DND-41 (cell line): ENCODE results near the gene KRT27.

Experiments
- ATAC-seq: fragments of 200-7000 bp; cut with Tn5 transposase; 3 replicates; pipeline ENCODE4 v1.9.1; 2021; ENCODE audit warnings: low read depth; ENCODE audit not compliant: insufficient read depth
- DNase-seq: peaks from one replicate; pipeline ENCODE4 v3.0.0-alpha.2; 2020
- H2AFZ ChIP-seq: 2 replicates; pipeline ENCODE4 v1.6.0; 2012; ENCODE audit warnings: low read depth, low read length
- H3K27ac ChIP-seq: 2 replicates; pipeline ENCODE4 v1.5.1; 2012; ENCODE audit warnings: low read length, inconsistent platforms
- H3K27me3 ChIP-seq: fragments of 200-600 bp; sonication (generic); 2 replicates; pipeline ENCODE4 v1.6.0; 2012; ENCODE audit warnings: low read length, mild to moderate bottlenecking, inconsistent platforms; ENCODE audit not compliant: insufficient read depth, poor library complexity
- H3K36me3 ChIP-seq: 2 replicates; pipeline ENCODE4 v1.5.1; 2012; ENCODE audit warnings: low read length, inconsistent platforms; ENCODE audit not compliant: insufficient read depth
- H3K4me1 ChIP-seq: 2 replicates; pipeline ENCODE4 v1.5.1; 2012; ENCODE audit warnings: mild to moderate bottlenecking, low read length; ENCODE audit not compliant: insufficient read depth
- H3K4me2 ChIP-seq: 2 replicates; pipeline ENCODE4 v1.6.0; 2012; ENCODE audit warnings: mild to moderate bottlenecking, moderate library complexity, low read length, inconsistent platforms; ENCODE audit not compliant: insufficient read depth
- H3K4me3 ChIP-seq, 2 experiments: fragments of 200-600 bp in 1 of 2; shearing (Covaris generic) in 1 of 2; 2 replicates each; pipeline ENCODE4 v1.5.1; 2012 to 2016; ENCODE audit warnings: inconsistent platforms in 2 of 2, low read length in 2 of 2, mild to moderate bottlenecking in 2 of 2, low read depth in 1 of 2, moderate library complexity in 1 of 2
- H3K79me2 ChIP-seq: 2 replicates; pipeline ENCODE4 v1.6.0; 2012; ENCODE audit warnings: low read length, inconsistent platforms; ENCODE audit not compliant: insufficient read depth
- H3K9ac ChIP-seq: 2 replicates; pipeline ENCODE4 v1.6.0; 2012; ENCODE audit warnings: low read depth, mild to moderate bottlenecking, inconsistent platforms, low read length, moderate library complexity
- H3K9me3 ChIP-seq: 2 replicates; pipeline ENCODE4 v1.5.1; 2012; ENCODE audit warnings: low read length, moderate library complexity, mild to moderate bottlenecking, inconsistent platforms; ENCODE audit not compliant: insufficient read depth, severe bottlenecking
- H4K20me1 ChIP-seq: 2 replicates; pipeline ENCODE4 v1.6.0; 2012; ENCODE audit warnings: low read length; ENCODE audit not compliant: insufficient read depth
- EZH2 ChIP-seq: IDR thresholded peaks from 3 replicates; pipeline ENCODE4 v1.6.1; 2012; ENCODE audit warnings: borderline replicate concordance, low read depth, mild to moderate bottlenecking, moderate library complexity, low read length, inconsistent platforms; ENCODE audit not compliant: severe bottlenecking
- TF ChIP-seq, protein P1 (sequence below): IDR thresholded peaks from 2 replicates; pipeline ENCODE4 v1.5.1; 2012; ENCODE audit warnings: borderline replicate concordance, low read length, moderate library complexity, mild to moderate bottlenecking; ENCODE audit not compliant: poor library complexity, severe bottlenecking; ENCODE audit errors: extremely low read depth

The KRT27 gene

GRCh38 chr17:40794466-40794865 is 12.1 kb upstream of the KRT27 start:
- Histone ChIP-seq H3K27me3 (peaks cover 34% of the 10 kb centered on the region), H4K20me1 (no peaks in the 10 kb centered on the region), H2AFZ (no peak overlapping the region), H3K9me3 (no peaks in the 10 kb centered on the region), H3K79me2 (no peaks in the 10 kb centered on the region), H3K36me3 (no peaks in the 10 kb centered on the region), H3K4me2 (no peak overlapping the region), H3K9ac (no peak overlapping the region), H3K4me3 (no peak overlapping the region), H3K27ac (no peak overlapping the region), H3K4me1 (no peaks in the 10 kb centered on the region)
- TF ChIP-seq EZH2: no peak
- TF ChIP-seq, protein P1, sequence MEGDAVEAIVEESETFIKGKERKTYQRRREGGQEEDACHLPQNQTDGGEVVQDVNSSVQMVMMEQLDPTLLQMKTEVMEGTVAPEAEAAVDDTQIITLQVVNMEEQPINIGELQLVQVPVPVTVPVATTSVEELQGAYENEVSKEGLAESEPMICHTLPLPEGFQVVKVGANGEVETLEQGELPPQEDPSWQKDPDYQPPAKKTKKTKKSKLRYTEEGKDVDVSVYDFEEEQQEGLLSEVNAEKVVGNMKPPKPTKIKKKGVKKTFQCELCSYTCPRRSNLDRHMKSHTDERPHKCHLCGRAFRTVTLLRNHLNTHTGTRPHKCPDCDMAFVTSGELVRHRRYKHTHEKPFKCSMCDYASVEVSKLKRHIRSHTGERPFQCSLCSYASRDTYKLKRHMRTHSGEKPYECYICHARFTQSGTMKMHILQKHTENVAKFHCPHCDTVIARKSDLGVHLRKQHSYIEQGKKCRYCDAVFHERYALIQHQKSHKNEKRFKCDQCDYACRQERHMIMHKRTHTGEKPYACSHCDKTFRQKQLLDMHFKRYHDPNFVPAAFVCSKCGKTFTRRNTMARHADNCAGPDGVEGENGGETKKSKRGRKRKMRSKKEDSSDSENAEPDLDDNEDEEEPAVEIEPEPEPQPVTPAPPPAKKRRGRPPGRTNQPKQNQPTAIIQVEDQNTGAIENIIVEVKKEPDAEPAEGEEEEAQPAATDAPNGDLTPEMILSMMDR: no peak
- DNase-seq: no peak
- no peak for ATAC-seq

- no peaks in the 10 kb centered on the region for H3K36me3 ChIP-seq
- peaks cover 32% of the 10 kb centered on the region for H3K27me3 ChIP-seq
- H3K9me3 ChIP-seq: no peaks in the 10 kb centered on the region
- H3K4me2 ChIP-seq: no peak overlapping the region
- DNase-seq (no peak), ATAC-seq (no peak)
- H4K20me1 ChIP-seq: no peaks in the 10 kb centered on the region
- no peak overlapping the region for H3K4me3 ChIP-seq
- H3K9ac ChIP-seq: no peak overlapping the region
- no peak overlapping the region for H3K27ac ChIP-seq
- TF ChIP-seq, protein P1: no peak
- TF ChIP-seq EZH2: no peak
- no peaks in the 10 kb centered on the region for H3K79me2 ChIP-seq
- no peak overlapping the region for H2AFZ ChIP-seq
- H3K4me1 ChIP-seq: no peaks in the 10 kb centered on the region
Measured at GRCh38 chr17:40793832-40794231, 11.5 kb upstream of the KRT27 start.

GRCh38 chr17:40791787-40792436 is 9.6 kb upstream of the KRT27 start:
- Histone ChIP-seq H4K20me1 (no peaks in the 10 kb centered on the region), H2AFZ (no peak overlapping the region), H3K27me3 (peaks cover 30% of the 10 kb centered on the region), H3K4me2 (no peak overlapping the region), H3K27ac (no peak overlapping the region), H3K79me2 (no peaks in the 10 kb centered on the region), H3K36me3 (no peaks in the 10 kb centered on the region), H3K9ac (no peak overlapping the region), H3K9me3 (no peaks in the 10 kb centered on the region), H3K4me1 (no peaks in the 10 kb centered on the region), H3K4me3 (no peak overlapping the region)
- TF ChIP-seq EZH2: no peak
- TF ChIP-seq, protein P1: no peak
- no peak for DNase-seq
- ATAC-seq: no peak
